ENCODE data around the gene SLC15A5.
A peak's percentile ranks its signal among the peaks of the same experiment; 100 is the strongest.

Gene SLC15A5, protein sequence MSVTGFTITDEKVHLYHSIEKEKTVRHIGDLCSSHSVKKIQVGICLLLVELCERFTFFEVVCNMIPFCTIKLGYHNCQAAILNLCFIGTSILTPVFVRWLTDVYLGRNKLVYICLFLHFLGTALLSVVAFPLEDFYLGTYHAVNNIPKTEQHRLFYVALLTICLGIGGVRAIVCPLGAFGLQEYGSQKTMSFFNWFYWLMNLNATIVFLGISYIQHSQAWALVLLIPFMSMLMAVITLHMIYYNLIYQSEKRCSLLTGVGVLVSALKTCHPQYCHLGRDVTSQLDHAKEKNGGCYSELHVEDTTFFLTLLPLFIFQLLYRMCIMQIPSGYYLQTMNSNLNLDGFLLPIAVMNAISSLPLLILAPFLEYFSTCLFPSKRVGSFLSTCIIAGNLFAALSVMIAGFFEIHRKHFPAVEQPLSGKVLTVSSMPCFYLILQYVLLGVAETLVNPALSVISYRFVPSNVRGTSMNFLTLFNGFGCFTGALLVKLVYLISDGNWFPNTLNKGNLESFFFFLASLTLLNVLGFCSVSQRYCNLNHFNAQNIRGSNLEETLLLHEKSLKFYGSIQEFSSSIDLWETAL

DNA sequence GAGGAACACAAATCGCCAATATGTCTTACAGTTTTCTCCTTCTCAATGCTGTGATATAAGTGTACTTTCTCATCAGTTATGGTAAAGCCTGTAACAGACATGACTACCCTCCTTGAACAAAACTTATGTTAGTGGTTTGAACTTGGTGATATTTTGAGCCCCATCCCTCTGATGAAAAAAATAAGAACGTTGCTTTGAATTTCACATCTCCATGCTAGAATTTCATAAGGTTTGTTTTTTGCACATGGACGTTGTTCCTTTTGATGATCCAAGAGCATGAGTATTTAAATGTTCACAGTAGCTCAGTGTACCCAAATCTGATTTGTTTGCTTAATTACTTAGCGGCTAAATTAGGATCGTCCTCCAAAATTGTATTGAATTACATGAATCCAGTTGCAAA lies at the start of gene SLC15A5:
Gene SLC15A5, minus strand, starts transcription at position 101 of the 400 bp plus-strand sequence. Its CDS starts 0 bp downstream, at position 101.
- DNase-seq (ENCODE audit: low spot score): no peak

DNA sequence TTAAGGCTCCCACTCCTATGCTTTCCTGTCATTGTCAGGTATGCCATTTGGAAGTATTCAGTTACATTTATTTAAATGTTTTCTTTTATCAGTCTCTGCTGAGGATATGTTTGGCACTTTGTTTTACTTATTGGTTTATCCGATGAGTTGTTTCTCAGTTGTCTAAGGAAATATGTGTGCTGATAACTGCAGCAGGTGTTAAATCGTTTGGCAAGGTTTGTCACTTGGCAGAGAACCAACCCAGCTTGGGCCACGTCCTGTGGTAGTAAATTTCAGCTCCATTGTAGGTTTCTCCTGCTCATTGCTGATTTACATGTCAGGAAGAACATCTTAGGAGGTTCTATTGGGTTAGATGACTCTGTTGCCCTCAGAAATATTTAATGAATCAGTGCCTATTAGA lies 47.9 kb upstream of the SLC15A5 start:
- no peak for DNase-seq (ENCODE audit: low spot score)

DNA sequence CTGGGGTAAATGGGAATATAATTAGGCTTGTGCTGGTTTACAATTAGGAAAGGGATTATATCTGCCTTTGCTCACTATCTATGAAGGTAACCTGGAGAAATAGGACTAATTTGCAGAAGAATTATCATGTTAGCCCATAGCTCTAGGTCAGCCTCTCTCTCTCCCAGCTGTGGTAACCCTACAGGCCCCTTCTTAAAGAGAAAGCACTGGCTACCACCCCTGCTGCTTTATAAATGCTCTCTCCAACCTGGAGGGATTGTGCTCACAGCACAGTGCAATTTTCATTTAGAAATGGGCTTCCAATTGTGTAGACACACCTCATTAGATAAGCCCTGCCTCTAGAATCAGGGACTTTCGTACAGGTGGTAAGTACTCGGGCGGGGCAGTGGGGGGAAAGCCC lies 47.3 kb upstream of the SLC15A5 start:
- DNase-seq (ENCODE audit: low spot score): no peak

DNA sequence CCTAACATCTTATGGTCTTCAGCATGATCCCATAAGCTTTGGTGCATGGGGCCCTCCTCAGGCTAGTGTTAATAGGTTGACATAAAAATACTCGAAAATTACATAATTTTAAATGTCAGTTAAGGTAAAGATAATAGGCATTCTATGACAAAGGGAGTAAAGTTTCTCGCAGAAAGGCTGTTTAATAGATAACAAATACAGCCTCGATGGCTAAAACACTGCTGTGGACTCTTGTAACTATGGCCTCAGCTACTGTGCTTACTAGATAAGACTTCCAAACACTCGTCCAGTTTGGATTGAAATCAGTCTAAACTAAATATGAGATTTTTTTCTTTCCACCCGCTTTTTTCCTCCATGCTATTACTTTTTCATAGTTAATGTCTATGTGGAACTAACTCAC lies 46.8 kb upstream of the SLC15A5 start:
- no peak for DNase-seq (ENCODE audit: low spot score)

DNA sequence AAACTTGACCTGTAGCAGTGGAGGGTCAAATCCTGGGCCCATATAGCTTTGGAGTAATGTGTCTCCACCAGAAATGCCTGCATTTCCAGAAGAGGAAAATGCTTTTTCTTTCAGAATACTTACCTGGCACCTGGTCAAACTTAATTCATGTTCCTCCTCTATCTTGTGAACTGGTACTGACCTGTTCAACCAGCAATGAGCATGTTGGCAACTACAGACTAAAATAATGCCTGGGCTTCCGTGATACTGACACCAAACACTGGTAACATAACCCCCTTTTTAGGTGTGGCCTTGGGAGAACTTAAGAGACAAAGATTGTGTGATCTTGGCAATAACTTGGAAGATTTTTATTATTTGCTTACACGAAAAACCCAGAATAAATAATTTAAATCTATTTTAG lies 46.2 kb upstream of the SLC15A5 start:
- no peak for DNase-seq (ENCODE audit: low spot score)

DNA sequence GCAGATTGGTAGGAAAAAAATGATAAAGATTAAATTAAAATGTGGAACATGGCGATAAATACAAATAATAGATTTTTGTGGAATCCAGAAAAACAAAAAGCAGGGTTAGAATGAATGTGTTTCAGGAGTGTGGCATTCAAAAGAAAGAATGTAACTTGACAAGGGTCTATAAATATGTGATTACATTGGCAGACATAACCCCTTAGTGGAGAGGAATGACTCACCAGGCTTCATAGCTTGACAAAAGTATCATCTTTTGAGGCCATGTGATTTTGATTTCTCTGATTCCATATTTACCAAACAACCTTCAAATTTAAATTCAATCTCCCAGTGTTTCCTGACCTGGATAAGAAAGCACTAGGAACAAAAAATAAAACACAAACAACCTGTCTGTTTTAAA lies 45.5 kb upstream of the SLC15A5 start:
- DNase-seq (ENCODE audit: low spot score): no peak

DNA sequence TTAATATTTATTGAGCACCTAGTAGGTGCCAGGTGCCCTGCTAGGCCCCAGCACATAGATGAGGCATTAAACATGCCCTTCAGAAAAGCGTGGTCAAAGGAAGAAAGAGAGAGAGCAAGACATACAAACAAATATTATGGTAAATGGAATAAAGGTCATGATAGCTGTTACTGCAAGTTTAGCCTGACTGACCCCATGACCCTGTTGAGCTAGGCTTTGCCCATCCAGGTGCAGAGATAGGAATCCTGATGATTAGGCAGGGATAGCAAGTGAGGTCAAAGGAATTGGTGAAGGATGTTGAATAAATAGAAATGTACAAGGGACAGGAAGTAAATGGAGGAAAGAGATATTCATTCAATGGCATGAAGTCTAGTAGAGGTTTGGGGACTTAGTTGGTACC lies 33.4 kb upstream of the SLC15A5 start:
- no peak for DNase-seq (ENCODE audit: low spot score)

DNA sequence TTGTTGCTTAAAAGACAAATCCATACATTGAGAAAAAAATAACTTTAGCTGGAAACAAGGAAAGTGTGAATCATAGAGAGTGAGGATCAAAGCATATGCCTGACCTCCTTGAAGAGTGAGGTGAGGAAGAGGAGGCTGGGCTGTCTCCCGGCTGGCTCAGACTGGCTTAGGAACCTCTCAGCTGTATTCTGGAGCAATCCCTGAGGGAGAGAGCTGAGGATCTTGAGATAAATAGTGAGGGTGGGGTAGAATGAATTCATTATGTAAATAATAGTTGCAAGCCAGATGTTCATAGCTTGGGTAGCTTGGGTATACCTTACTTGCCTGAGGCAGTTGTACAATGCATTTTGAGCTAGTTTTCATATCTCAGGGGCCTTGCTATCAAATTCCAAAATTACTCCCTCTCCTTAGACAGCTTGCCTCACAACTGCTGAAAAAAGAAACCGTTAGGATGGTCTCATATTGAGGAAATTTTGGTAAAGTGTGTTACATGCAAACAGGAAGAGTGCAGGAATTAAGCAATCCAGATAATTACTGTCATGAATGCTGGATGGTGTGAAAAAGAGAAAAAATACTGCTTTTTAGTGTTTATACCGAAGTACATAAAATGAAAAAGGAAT lies 30.5 kb upstream of the SLC15A5 start:
- DNase-seq (ENCODE audit: low spot score): no peak

DNA sequence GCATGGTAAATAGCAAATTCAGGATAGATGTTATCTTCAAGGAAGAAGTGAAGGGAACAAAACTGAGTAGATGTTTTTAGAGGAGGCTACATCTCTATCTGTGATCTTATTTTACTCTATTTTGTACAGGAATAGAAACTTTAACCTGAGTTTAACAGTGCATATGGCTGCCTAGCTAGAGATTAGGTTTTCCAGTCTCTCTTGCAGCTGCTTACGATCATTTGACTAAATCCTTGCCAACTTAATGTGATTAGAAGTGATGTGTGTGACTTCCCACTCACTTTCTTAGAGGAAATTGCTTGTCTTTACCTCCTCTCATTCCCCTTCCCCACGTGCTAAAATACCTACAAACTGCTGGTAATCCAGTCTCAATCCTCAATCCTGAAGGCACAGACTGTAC lies 26.5 kb upstream of the SLC15A5 start:
- no peak for DNase-seq (ENCODE audit: low spot score)

DNA sequence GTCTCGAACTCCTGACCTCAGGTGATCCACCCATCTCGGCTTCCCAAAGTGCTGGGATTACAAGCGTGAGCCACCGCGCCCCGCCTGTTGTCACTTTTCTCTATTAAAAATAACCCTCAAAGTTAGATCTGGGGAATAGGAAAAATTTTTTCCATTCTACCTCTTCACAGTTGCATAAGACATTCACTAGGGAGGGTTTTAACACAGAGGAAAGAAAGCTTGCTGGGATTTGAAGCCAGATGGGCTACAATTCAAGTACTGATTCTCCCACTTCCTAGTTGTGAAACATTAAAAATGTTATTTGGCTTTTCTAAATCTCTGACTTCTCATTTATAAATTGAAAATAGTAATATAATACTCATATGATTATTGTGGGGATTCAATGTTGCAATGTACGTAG lies 23.3 kb upstream of the SLC15A5 start:
- DNase-seq (ENCODE audit: low spot score): peak; percentile 18

DNA sequence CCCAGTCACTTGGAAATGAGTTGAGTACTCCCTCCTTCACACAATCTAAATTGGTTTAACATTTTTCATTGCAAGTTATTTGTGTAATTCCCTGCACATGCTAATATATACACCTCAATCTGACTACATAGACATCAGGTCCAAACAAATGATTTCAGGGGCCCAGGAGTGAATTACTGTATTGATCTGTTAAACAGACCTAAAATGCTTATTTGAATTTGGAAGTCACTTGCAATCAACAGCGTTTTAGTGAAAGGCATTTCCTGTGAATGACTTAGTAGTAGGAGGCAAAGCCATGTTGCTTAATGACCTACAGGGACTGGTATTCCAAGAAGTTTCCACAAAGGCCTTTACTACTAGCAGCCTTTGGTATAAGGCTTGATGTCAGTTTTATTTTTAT lies 22.6 kb upstream of the SLC15A5 start:
- DNase-seq (ENCODE audit: low spot score): no peak

DNA sequence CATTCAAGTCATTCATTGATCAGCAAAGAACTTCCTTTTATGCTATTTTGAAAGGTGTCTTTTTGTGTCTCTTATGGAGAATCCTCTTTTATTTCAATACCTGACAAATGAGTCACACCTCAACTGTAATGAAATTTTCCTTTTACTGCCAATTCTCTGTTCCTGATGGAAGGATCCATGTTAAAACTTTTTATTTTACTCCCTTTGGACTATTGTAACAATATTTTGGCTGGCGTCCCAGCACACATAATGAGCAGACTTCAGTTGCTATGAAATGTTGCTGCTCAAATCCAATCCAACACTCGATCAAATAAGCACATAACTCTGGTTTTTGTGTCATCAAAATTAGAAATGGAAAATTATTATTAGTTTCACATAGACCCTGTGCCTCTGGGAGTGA lies 21.9 kb upstream of the SLC15A5 start:
- DNase-seq (ENCODE audit: low spot score): peak; percentile 59

DNA sequence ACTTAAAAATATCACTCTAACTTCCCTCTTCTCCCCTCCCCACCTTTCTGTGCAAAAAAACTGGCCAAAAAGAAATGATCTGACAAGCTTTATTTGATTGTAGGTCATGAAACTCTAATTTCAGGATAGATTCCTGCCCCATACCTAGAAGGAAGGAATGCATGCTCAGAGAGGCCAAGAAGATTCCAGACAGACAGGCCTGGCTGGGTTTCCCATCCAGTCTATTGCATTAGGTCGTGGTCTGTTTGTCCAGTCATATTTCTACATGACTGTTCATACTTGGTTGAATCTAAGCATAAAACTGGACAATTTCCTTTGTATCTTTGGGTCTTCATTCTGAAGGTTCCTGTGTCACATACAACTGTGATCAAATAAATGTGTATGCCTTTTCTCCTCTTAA lies 20.0 kb upstream of the SLC15A5 start:
- DNase-seq (ENCODE audit: low spot score): no peak

DNA sequence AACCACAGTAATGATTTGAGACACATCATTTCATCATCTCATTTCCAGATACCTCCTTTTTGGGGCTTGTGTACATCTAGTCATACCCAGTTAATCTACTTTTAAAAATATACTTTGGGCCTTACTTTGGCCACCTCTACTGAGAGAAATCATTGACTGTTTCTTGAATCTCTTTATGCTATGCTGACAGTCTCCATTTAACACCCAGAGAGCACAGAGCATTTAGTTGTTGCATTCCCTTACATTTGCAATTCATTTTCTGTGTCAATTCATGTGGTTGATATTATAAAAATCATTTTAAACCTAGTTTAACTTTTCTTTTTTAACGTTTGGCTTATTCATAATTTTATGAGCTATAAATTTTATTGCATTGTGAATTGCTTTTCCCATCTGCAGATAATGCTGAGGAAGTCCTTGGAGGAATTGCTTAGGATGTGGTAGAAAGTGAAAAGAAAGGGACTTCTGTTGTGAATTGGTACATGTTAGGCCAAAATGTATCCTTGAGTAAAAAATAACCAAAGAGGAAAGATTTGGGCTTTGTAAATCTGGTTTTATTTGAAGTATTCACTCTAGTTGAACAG lies 17.0 kb upstream of the SLC15A5 start:
- DNase-seq (ENCODE audit: low spot score): no peak

DNA sequence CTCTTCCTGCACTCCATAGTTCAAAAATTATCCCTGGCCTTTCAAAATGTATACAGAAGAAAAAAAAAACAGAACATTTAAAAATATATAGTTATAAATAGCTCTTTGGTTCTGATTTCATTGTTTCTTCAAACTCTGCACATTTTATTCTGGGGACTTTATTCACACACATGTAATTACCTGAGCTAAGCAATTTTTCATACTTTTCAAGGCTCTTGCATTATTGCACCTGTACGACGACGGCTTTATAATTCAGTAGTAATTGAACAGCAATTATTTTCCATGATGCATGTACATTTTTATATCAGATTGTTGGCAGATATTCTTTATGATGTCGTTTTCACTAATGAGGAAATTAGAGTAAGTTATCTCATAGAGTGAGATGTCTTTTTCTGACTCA lies 13.5 kb upstream of the SLC15A5 start:
- DNase-seq (ENCODE audit: low spot score): no peak

DNA sequence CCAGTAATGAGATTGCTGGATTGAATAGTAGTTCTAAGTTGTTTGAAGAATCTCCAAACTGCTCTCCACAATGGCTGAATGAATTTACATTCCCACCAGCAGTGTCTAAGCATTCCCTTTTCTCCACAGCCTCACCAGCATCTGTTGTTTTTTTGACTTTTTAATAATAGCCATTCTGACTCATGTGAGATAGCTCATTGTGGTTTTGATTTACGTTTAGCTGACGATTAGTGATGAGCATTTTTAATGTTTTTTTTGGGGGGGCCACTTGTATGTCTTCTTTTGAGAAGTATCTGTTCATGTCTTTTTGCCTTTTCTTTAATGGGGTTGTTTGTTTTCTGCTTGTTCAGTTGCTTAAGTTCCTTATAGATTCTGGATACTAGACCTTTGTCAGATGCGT lies 8.1 kb upstream of the SLC15A5 start:
- DNase-seq (ENCODE audit: low spot score): no peak

DNA sequence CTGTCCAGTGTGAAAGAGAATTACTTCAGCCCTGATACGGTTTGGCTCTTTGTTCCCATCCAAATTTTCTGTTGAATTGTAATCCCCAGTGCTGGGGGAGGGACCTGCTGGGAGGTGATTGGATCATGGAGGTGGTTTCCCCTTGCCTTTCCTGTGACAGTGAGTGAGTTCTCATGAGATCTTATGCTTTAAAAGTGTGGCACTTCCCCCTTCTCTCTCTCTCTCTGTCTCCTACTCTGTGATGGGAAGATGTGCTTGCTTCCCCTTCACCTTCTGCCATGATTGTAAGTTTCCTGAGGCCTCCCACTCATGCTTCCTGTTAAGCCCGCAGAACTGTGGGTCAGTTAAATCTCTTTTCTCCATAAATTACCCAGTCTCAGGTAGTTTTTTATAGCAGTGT lies 5.5 kb upstream of the SLC15A5 start:
- DNase-seq (ENCODE audit: low spot score): no peak

DNA sequence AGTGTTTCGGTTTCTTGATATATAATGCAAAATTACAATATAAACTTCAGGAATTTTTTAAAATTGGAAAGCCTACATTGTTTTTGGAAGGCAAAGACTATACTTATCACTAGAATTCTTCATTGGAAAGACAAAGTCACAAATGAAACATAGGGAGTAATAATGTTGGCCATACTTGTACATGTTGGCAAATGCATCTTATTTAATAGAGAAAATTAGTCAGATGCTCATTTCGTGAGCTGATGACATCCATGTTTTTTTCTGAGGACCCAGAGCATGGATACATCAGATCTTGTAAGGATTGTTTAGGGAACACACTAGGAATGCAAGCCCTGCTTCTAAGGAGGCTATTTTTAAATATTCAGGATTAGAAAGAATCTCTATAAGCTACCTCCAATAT lies 4.6 kb upstream of the SLC15A5 start:
- no peak for DNase-seq (ENCODE audit: low spot score)

DNA sequence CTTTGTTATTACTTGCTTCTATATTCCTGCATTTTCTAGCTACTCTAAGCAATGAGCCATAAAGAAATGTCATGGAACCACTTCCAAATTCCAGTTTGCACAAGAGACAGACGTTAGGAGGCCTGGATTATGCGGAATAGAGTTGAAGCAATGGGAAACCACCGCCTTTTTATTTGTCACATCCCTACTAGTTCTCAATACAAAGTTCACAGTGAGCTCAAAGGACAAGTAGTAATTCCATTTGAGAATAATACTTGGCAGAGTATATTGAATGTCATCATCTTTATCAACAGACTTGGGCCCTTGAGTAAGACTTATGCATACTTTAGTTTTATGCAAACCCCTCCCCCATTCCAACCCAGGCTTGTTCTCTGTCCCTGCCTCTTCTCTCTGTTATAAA lies 3.7 kb upstream of the SLC15A5 start:
- no peak for DNase-seq (ENCODE audit: low spot score)

DNA sequence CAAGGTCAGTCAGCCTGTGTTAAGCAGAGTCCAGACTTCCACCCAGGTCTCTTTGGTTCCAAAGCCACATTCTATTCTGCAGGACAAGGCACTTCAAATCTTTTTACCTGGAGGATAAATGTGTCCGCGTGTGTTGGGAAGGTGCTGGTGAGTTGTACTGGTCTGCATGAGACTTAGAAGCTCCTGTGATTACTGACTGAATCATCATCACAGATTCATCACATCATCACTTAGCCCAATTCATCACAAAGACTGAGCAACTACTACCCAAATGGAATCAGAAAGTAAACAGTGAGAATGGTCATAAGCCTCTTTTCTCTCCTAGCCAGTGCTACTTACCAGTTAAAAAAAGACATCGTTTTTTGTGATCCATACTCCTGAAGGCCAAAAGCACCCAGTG lies 5.3 kb downstream of the SLC15A5 start:
- no peak for DNase-seq (ENCODE audit: low spot score)

DNA sequence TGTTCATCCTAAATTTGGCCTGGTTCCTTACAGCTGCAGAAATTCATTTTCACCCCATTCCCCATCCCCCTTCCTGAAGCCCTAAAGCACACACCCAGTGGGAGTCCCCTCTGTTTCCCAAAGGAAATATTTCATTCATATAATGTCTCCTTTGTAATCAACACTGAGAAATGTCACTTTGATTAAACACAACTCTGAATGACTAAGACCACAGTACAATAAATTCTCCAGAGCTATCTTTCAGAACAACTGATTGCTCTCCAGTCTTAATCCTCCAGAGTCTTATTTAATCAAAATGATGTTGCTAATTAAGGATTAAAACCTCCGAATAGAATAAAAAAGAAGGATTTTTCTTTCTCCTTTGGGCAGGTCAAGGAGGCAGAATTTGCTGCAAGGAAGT lies 6.4 kb downstream of the SLC15A5 start:
- DNase-seq (ENCODE audit: low spot score): no peak

DNA sequence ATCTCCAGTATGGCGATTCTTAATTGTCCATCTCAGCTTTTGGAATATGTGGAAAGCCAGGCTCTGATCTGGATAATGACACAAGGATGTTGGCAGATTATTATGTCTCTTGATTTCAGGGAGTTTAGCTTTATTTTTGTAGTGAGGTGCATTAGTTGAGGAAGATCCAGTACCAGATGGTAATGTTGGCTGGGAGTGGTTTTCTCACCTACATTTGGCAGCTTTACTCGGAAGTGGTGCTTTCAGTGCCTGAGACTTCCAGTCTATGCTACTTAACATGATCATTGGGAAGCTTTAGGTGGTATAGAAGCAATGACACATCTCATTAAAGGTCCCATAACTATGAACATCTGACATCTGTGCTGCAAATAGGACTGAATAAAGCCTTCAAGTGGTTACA lies 7.5 kb downstream of the SLC15A5 start:
- DNase-seq (ENCODE audit: low spot score): no peak

DNA sequence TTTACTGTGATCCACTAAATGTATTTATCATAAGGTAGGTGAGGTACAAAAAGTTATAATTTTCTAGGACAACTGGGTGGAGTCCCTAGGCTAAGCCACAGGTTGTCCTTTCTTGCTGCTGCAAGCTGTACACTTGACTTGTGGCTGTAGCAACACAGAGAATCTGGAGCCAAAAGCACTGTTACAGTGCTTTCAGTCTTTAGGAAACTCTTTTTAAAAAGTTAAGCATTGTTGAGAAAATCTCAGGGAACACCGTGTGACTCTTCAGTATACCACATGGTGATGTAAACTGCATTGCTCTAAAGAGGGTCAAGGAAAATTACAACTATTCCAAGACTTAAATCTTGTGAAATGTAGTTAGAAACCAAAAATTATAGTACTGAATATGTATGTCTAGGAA lies 11.4 kb downstream of the SLC15A5 start:
- no peak for DNase-seq (ENCODE audit: low spot score)
